Lower leg skin (tissue), 4 donors: Measurements from ENCODE around the gene SELENOM. TPM values are rescaled to one million over a fixed set of nuclear protein-coding genes. Genes with fewer than 3 reads are reported as not detected.

Experiments used
- DNase-seq, 2 donors: peaks; one replicate each; pipeline ENCODE4 v3.0.0-alpha.2; 2019; ENCODE audit warnings: low spot score in 2 of 2
- H3K4me3 ChIP-seq: fragments of 200-600 bp; sonication (generic); 2 replicates; pipeline ENCODE4 v1.5.1; 2017; ENCODE audit warnings: mild to moderate bottlenecking, low read depth; ENCODE audit not compliant: poor library complexity, severe bottlenecking
- POLR2A ChIP-seq, 2 donors: fragments of 450-650 bp; IDR thresholded peaks; one replicate each; pipeline ENCODE4 v1.6.1; 2016 to 2017; ENCODE audit warnings: antibody characterized with exemption in 2 of 2, mild to moderate bottlenecking in 1 of 2, moderate library complexity in 1 of 2
- WGBS, 2 donors: methylation state at CpG; one replicate each; pipeline ENCODE4 v1.1.5; 2018; 5-methylcytosine and 5-hydroxymethylcytosine counted together
- intact Hi-C: fragments of 100-400 bp; cut with DNase I; formaldehyde crosslinking; loops from one replicate; pipeline ENCODE4 v1.15.0; 2023; ENCODE audit warnings: low total_unique reads
- total RNA-seq, 4 donors: library from RNA; depleted of rRNA; stranded (reverse); fragments of >200 nt; gene quantifications; one replicate each; pipeline ENCODE4 v1.1.0, GENCODE V29; 2016
- TF ChIP-seq, protein P1 (sequence below), 3 donors: fragments of 450-650 bp; IDR thresholded peaks; one replicate each; pipeline ENCODE4 v1.5.1; 2016; ENCODE audit warnings: antibody characterized with exemption in 3 of 3, mild to moderate bottlenecking in 3 of 3, moderate library complexity in 2 of 3

The SELENOM gene
- total RNA-seq, 4 donors from 2014 or later: 66.6 to 164 (median 92.8) TPM

DNA sequence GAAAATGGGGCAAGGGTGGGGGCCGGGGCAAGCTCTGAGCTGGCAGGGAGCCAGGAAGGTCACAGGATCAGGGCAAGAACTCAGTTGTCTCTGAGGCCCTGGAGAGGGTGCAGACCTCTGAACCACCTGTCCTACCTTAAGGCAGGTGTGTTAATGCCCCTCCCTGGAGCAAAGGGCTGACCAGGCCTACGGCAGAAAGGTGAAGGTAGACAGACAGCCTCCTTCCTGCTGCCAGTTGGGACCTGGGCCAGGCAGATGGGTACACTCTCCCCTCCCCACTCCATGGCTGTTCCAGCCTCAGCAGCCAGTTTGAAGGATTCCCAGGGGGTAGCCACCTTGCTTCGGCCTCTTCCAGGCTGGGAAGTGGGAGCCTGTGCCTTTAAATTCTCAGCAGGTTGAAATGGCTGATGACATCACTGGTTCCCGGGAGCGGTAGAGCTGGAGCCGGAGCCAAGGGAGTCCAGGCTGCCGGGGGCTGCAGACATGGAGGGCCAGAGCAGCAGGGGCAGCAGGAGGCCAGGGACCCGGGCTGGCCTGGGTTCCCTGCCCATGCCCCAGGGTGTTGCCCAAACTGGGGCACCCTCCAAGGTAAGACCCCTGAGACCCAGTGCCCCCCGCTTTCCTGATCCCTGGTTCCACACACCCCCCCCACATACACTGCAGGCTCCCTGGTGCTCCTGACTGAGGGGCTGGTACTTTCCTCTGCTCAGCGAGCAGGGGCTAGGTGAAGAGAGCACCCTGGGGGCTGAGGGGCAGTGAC lies 15.3 kb upstream of the SELENOM start, which contains the start of gene INPP5J:
Gene INPP5J (plus strand): TSS at position 435 of the 760 bp plus-strand sequence. CDS start 49 bp downstream, at position 484.
- intact Hi-C loops: no loop called here
- H3K4me3 ChIP-seq: no peak within 1 kb of the TSS
- DNase-seq: no peak
- WGBS, 2 donors: 18 to 26% methylated on average over 8 to 10 of the region's 10 CpGs
- TF ChIP-seq, protein P1, sequence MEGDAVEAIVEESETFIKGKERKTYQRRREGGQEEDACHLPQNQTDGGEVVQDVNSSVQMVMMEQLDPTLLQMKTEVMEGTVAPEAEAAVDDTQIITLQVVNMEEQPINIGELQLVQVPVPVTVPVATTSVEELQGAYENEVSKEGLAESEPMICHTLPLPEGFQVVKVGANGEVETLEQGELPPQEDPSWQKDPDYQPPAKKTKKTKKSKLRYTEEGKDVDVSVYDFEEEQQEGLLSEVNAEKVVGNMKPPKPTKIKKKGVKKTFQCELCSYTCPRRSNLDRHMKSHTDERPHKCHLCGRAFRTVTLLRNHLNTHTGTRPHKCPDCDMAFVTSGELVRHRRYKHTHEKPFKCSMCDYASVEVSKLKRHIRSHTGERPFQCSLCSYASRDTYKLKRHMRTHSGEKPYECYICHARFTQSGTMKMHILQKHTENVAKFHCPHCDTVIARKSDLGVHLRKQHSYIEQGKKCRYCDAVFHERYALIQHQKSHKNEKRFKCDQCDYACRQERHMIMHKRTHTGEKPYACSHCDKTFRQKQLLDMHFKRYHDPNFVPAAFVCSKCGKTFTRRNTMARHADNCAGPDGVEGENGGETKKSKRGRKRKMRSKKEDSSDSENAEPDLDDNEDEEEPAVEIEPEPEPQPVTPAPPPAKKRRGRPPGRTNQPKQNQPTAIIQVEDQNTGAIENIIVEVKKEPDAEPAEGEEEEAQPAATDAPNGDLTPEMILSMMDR (IDR thresholded peaks at IDR 0.05): no peak
- TF ChIP-seq POLR2A (IDR thresholded peaks at IDR 0.05): no peak

DNA sequence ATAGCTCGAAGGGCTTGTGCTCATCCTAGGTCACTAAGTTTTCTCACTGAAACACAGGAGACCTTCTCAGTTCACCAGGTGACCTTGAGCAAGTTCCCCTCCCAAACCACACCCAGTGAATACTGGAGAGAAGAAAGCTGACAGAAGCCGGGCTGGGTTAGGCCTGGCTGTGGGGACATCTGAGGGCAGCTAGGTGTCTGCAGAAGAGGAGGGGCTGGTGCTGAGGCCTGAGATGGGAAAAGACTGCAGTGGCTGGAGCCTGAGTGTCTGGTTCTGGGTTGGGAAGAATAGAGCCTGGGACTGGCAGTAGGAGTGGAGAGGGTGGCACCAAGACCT lies 14.8 kb upstream of the SELENOM start:
- H3K4me3 ChIP-seq: no peak overlapping the region
- no peak for DNase-seq
- intact Hi-C loops: no loop called here
- TF ChIP-seq, protein P1 (IDR thresholded peaks at IDR 0.05): no peak
- no peak for TF ChIP-seq POLR2A (IDR thresholded peaks at IDR 0.05)
- WGBS, 2 donors: 64 to 69% methylated on average over 2 of the region's 2 CpGs

- intact Hi-C loops: no loop called here
Measured at GRCh38 chr22:31121403-31121802, 14.0 kb upstream of the SELENOM start.

GRCh38 chr22:31120642-31121041 lies 13.3 kb upstream of the SELENOM start:
- WGBS, 2 donors: 92 to 100% methylated on average over 1 of the region's 1 CpG
- intact Hi-C loops: no loop called here
- H3K4me3 ChIP-seq: no peak overlapping the region
- DNase-seq: no peak
- TF ChIP-seq POLR2A (IDR thresholded peaks at IDR 0.05): no peak
- TF ChIP-seq, protein P1 (IDR thresholded peaks at IDR 0.05): no peak

More at GRCh38 chr22:31121403-31121802, 14.0 kb upstream of the SELENOM start:
- TF ChIP-seq, protein P1 (IDR thresholded peaks at IDR 0.05): no peak
- 97 to 98% methylated on average over 4 of the region's 4 CpGs for WGBS, 2 donors
- no peak overlapping the region for H3K4me3 ChIP-seq
- DNase-seq: no peak

- DNase-seq: no peak
- WGBS, 2 donors: 84 to 89% methylated on average over 3 to 4 of the region's 5 CpGs
- H3K4me3 ChIP-seq: no peak overlapping the region
- intact Hi-C loops: no loop called here
- TF ChIP-seq, protein P1 (IDR thresholded peaks at IDR 0.05): no peak
Measured at GRCh38 chr22:31120230-31120629, 12.9 kb upstream of the SELENOM start.
